VCaP (cell line): ENCODE data around the gene TPRG1.

Experiments
- H3K27ac ChIP-seq: fragments of 450-650 bp; 2 replicates; pipeline ENCODE4 v1.5.1; 2017
- CTCF ChIP-seq: fragments of 450-650 bp; conservative IDR thresholded peaks from 2 replicates; pipeline ENCODE4 v1.5.1; 2017; ENCODE audit warnings: mild to moderate bottlenecking, moderate library complexity

Gene TPRG1

GRCh38 chr3:189292667-189293484 lies 121.1 kb downstream of the TPRG1 start:
- H3K27ac ChIP-seq = no peak overlapping the region
- TF ChIP-seq CTCF = no peak

GRCh38 chr3:189294649-189295048 lies 122.9 kb downstream of the TPRG1 start:
- TF ChIP-seq CTCF = no peak
- no peak overlapping the region for H3K27ac ChIP-seq

- H3K27ac ChIP-seq = no peak overlapping the region
- TF ChIP-seq CTCF = no peak
Observed at GRCh38 chr3:189295089-189295488, 123.3 kb downstream of the TPRG1 start.

- no peak for TF ChIP-seq CTCF
- H3K27ac ChIP-seq = no peak overlapping the region
Observed at GRCh38 chr3:189297932-189298331, 126.2 kb downstream of the TPRG1 start.

- TF ChIP-seq CTCF = no peak
- H3K27ac ChIP-seq = no peak overlapping the region
Observed at GRCh38 chr3:189298469-189299375, 127.0 kb downstream of the TPRG1 start.

GRCh38 chr3:189300345-189300744 lies 128.6 kb downstream of the TPRG1 start:
- TF ChIP-seq CTCF = no peak
- H3K27ac ChIP-seq = no peak overlapping the region

- H3K27ac ChIP-seq = no peak overlapping the region
Observed at GRCh38 chr3:189301479-189301878, 129.7 kb downstream of the TPRG1 start.

More at GRCh38 chr3:189301479-189301878, 129.7 kb downstream of the TPRG1 start:
- no peak for TF ChIP-seq CTCF
